Neural progenitor cell (in vitro differentiated cells): ENCODE results near the gene PDE5A.

Source experiments
- CTCF ChIP-seq: fragments of 200-600 bp; sonication (generic); IDR thresholded peaks from 2 replicates; pipeline ENCODE4 v1.5.1; 2017; ENCODE audit warnings: antibody characterized with exemption, mild to moderate bottlenecking
- EZH2 ChIP-seq: fragments of 200-600 bp; sonication (generic); IDR thresholded peaks from 2 replicates; pipeline ENCODE4 v1.6.1; 2017; ENCODE audit warnings: antibody characterized with exemption, mild to moderate bottlenecking, moderate library complexity

- TF ChIP-seq CTCF = no peak
- no peak for TF ChIP-seq EZH2
Observed at GRCh38 chr4:119664168-119664907, 35.7 kb upstream of the PDE5A start.
